Kidney tubule cell (primary cell): Measurements from ENCODE around the gene PIK3AP1.
A peak's percentile ranks its signal among the peaks of the same experiment; 100 is the strongest.

Source experiments
- DNase-seq: peaks from one replicate; pipeline ENCODE4 v3.0.0-alpha.2; 2018; ENCODE audit warnings: low spot score

Gene PIK3AP1

GRCh38 chr10:96609510-96609909 lies 110.8 kb downstream of the PIK3AP1 start:
- no peak for DNase-seq

GRCh38 chr10:96608805-96609204 lies 111.5 kb downstream of the PIK3AP1 start:
- DNase-seq: no peak

- no peak for DNase-seq
Observed at GRCh38 chr10:96608262-96608661, 112.1 kb downstream of the PIK3AP1 start.

GRCh38 chr10:96606946-96607345 lies 113.4 kb downstream of the PIK3AP1 start:
- DNase-seq: no peak

GRCh38 chr10:96606216-96606615 lies 114.1 kb downstream of the PIK3AP1 start:
- DNase-seq: peak; percentile 53

GRCh38 chr10:96600337-96600736 lies 120.0 kb downstream of the PIK3AP1 start:
- no peak for DNase-seq

- no peak for DNase-seq
Observed at GRCh38 chr10:96598846-96599245, 121.5 kb downstream of the PIK3AP1 start.

- no peak for DNase-seq
Observed at GRCh38 chr10:96596422-96597407, 123.6 kb downstream of the PIK3AP1 start.

GRCh38 chr10:96595741-96596140 lies 124.6 kb downstream of the PIK3AP1 start:
- no peak for DNase-seq

- DNase-seq: no peak
Observed at GRCh38 chr10:96591946-96592345, 128.4 kb downstream of the PIK3AP1 start.

GRCh38 chr10:96588616-96589419 lies 131.5 kb downstream of the PIK3AP1 start:
- peak; percentile 88 for DNase-seq

GRCh38 chr10:96588060-96588554 lies 132.2 kb downstream of the PIK3AP1 start:
- peak; percentile 73 for DNase-seq

GRCh38 chr10:96587264-96588059 lies 132.9 kb downstream of the PIK3AP1 start:
- DNase-seq: peak; percentile 79

- DNase-seq: peak; percentile 91
Observed at GRCh38 chr10:96586419-96587263, 133.7 kb downstream of the PIK3AP1 start, which contains the start of gene TM9SF3. TM9SF3 (minus strand) TSS chr10:96587012; CDS start chr10:96586835, 177 bp downstream.

GRCh38 chr10:96585736-96586418 lies 134.4 kb downstream of the PIK3AP1 start:
- peak; percentile 18 for DNase-seq

- no peak for DNase-seq
Observed at GRCh38 chr10:96584474-96584873, 135.8 kb downstream of the PIK3AP1 start.

- DNase-seq: no peak
Observed at GRCh38 chr10:96584035-96584434, 136.3 kb downstream of the PIK3AP1 start.

- no peak for DNase-seq
Observed at GRCh38 chr10:96579133-96579532, 141.2 kb downstream of the PIK3AP1 start.

GRCh38 chr10:96578633-96579032 lies 141.7 kb downstream of the PIK3AP1 start:
- DNase-seq: peak; percentile 29

GRCh38 chr10:96578022-96578421 lies 142.3 kb downstream of the PIK3AP1 start:
- peak; percentile 38 for DNase-seq
